HG02852 (cell line): ENCODE results near the gene HSPB6.

Experiments
- ATAC-seq: cut with Tn5 transposase; IDR thresholded peaks from one replicate; pipeline ENCODE4 v1.9.1; 2021; ENCODE audit warnings: mild to moderate bottlenecking, moderate library complexity; ENCODE audit not compliant: unreplicated experiment

The HSPB6 gene

DNA sequence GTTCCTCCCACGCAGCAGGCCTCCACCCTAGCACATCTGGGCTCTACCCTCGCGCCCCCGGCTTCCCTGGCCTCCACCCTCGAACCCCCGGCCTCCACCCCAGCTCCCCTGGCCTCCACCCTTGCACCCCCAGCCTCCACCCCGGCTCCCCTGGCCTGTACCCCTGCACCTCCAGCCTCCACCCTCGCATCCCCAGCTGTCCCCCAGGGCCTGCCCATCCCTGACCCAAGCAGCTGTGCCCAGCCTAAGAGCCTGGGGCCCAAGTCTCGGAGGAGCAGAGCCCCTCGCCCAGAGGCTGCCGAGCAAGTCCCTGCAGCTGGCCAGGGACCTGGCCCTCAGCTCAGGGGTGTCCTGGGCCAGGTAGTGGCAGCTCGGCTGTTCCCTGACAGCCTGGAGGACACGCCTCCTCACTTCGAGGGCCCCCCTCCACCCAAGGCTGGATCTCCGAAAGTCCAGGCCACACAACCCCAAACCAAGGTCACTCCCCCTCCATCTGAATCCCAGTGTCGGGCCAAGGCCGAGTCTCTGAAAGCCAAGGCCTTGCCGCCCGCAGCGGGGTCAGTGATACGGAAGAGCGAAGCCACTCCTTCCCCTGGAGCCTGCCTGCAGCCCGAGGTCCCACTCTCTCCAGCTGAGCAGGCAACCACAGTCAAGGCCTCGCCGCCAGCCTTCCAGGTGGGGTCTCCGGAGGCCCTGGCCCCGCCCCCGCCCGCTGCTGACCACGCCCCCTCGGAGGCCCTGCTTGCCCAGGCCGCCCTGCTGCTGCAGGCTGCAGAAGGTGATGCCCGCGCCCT lies 10.7 kb upstream of the HSPB6 start:
- no peak for ATAC-seq

DNA sequence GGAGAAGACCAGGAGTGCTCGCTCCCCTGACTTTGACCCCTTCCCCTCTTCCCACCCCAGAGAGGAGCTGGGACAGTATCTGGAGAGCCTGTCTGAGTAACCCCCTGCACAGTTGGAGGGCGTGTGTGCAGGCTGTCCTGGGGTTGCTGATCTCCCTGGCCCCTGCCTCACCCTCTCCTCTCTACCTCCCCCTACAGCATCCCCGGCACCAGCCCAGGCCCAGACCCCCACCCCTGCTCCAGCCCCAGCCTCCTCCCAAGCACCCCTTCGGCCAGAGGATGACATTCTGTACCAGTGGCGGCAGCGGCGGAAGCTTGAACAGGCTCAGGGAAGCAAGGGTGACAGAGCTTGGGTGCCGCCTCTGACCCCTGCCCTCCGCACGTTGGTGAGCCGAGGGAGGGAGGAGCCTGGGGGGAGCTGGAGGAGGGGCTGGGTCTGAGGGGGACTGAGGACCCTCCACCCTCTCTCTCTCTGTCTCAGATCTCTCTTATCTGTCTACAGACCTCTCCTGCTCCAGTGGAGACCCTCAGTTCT lies 9.8 kb upstream of the HSPB6 start:
- ATAC-seq, result no peak

DNA sequence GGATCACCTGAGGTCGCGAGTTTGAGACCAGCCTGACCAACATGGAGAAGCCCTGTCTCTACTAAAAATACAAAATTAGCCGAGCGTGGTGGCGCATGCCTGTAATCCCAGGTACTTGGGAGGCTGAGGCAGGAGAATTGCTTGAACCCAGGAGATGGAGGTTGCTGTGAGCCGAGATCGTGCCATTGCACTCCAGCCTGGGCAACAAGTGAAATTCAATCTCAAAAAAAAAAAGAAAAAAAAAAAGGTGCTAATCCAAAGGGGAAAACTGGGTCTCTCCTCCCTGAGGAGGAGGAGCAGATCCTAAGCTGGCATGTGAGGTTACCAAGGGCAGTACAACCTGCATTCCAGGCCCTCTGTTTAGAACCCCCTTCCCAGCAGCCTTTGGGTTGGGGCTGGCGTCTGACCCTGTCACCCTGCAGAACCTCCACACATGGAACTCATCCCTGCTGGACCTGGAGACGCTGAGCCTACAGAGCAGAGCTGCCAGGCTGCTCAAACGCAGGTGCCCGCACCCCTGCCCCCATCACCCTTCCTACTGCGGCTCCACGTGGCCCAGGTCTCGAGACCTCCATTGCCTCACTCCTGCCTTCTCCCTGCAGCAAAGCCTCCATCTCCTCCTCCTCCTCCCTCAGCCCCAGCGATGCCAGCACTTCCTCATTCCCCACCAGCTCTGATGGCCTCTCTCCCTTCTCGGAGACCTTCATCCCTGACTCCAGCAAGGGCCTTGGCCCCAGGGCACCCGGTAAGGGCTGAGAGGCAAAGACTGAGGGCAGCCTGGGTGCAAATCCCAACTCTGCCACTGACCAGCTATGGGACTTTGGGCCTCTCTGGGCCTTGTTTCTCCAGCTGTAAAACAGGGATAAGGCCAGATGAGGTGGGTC lies 7.8 kb upstream of the HSPB6 start:
- ATAC-seq, result no peak

DNA sequence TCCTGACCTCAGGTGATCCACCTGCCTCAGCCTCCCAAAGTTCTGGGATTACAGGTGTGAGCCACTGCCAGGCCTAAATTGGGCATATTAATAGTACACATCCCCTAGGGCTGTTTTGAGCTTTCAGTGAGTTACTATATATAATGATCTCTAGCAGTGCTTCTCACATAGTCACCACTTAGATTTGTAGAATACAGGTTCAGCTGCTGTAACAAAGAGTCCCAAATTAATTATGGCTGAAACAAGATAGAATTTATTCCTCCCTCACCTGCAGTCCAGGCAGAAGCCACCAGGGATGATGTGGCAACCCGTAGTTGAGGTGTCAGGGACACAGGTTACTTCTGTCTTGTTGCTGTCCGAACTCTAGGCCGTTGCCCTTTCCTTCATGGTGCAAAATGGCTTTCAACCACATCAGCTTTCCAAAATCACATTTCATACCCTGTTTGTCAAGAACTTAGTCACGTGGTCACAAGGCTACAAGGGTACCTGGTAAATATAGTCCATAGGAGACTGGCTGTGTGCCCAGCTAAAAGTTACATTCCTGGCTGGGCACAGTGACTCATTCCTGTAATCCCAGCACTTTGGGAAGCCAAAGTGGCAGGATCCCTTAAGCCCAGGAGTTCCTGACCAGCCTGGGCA lies 4.0 kb upstream of the HSPB6 start:
- no peak for ATAC-seq

DNA sequence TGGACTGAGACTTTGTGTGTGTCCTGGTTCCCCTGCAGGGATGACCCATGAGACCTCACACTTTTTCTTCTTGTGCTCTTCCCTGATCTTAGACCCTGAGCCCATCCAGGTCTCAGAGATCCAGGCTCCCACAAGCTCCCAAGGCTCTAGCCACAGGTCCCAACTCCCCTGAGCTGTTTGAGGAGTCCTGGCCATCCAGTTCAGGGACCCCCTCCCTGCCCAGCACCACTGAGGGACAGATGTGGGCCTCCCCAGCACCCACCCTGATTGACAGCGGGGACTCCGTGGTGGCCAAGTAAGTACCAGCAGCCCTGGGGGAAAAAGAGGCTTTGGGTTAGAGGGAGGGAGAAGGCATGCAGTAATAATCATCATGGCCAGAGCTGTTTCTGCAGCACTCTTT lies 2.9 kb upstream of the HSPB6 start:
- no peak for ATAC-seq

DNA sequence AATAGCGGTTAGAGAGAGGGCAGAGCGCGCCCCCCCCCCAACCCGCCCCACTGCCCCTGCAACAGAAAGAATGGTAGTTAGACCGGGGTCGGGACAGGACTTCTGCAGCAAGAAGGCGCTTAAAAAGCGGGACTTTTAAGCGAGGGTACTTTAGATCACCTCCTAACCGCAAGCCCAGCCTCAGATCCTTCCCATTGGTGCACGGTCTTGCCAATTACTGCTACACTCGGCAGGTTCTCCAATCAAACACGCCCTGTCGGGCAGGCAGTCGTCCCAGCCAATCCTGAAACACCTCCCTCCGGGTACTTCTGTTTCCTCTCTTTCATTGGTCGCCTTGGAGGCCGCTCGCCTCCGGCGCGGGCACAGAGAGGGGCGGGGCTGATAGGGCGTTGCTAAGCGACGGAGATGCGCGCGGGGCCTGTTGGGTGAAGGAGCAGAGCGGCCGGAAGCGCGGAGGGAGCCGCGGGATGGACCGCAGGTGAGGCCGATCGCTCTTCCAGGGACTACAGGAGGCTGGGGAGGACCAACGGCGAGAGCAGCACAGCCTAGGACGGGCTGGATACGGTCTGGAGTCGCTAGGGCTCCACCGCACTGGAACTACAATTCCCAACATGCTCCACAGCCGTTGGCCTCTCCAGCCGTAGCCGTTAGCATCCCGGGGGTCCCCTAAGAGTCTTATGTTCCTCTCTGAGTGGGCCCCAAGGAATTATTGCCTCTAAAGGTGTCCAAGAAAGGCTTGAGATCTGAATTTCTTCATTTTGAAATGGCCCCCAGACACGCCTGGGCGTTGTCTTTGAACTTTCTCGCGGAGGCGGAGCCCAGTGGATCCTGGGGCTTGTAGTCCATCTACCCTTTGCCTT lies 1.1 kb upstream of the HSPB6 start, which contains the start of gene PROSER3:
Gene PROSER3 (plus strand): TSS at position 428 of the 860 bp plus-strand sequence. CDS start 40 bp downstream, at position 468.
- ATAC-seq, result peak; percentile 91

DNA sequence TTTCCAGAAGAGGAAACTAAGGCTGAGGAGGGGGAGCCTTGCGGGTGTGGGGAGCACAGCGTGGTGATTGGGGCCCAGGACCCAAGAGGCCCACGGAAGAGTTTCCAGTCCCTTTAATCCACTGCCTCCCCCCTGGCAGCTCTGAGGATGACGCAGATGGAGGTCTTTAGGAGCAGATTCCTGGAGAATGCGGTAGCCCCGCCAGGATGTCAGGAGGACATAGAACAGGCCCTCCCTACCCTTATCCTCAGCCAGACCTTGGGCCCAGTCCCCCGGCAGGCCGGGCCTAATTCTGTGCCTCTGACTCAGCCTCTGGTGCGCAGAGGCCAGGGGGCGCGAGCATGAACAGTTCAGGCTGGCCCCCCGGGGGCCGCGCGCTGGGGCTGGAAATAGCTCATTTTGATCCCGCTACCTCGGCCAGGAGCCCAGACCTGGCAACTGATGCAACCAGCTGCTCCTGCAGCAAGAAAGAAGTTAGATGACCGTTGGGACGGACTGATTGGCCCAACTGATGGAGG lies 461 bp upstream of the HSPB6 start:
- ATAC-seq, result no peak

DNA sequence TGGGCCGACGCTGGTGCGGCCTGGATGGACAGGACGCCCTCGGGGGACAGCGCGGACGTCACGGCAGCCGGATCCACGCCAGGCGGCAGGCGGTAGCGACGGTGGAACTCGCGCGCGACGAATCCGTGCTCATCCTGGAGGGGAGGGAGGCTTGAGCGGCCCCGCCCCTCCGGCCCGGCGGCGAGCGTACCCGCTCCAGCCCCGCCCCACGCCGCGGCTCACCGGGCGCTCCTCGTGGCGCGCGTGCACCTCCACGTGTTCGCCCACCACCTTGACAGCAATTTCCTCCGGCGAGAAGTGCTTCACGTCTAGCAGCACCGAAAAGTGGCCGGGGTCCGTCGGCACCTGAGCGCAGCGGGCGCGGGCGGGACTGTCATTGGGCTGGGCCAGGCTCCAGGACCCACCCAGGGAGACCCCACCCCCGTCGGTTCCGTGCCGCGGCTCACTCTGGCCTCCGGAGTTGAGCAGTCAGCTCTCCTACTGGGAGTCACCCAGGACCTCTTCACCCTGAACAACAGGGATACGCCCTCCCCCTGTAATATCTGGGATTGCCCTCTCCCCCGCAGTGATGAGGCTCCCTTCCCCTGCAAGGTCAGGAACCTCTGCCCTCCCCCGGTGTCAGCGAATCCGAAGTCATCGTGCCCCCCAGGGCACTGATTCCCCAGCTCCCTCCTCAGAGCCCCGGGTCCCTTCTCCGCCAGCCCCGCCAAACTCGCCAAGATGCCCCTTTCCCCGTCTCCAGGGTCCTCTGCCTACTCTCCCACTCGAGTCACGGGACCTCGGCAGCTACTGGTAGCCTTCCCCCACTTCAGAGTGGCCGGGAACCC lies 1.1 kb downstream of the HSPB6 start:
- ATAC-seq, result no peak

DNA sequence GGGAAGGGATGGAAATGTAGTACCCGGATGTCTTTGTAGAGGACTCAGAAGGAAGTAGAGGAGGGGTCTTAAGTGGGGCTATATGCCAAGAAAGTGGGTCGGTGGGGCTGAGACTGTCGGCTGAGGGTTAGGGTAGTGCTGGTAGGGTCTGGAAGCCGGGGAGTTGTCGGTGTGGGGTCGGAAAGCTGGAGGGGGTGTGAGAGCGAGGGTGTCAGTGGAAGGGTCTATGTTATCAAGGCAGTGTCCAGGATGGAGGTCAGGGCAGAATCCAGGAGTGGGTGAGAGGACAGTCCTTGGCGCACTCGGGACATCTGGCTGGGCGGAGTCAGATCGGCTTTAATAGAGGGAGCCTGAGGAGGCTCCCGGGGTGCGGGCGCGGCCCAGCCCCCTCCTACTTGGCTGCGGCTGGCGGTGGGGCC lies 1.7 kb downstream of the HSPB6 start:
- ATAC-seq, result no peak

DNA sequence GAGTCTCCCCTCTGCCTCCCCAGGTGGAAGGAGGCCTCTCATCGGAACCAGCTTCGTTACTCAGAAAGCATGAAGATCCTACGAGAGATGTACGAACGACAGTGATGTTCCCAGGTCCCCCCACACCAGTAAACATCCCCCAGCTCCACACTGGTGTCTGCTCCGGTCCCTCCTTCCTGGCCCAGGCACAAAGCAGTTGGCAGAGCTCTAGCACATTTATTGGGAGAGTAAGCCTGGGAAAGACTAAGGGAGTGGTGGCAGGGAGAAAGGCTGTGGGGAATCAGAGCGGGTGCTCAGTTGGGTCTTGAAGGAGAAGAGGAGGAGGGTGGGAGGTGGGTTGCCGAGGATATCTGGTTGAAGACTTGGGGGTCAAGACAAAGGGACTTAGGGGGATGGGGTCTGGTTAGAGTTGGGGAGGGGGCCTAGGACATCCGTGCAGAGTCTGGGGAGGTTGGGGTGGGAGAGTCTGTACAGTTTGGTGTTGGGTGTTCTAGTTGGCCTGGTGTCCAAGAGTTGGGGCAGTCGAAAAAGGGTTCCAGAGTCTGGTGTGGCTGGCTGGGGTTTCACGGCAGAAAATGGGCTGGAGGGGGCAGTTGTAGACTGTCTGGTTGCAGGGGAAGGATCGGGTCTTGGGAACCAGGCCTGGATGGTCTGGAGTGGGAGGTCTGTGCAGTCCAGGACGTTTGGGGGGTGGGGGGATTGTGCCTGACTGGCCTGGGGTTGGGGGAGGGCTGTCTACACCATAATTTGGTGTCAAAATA lies 2.3 kb downstream of the HSPB6 start:
- ATAC-seq, result no peak

DNA sequence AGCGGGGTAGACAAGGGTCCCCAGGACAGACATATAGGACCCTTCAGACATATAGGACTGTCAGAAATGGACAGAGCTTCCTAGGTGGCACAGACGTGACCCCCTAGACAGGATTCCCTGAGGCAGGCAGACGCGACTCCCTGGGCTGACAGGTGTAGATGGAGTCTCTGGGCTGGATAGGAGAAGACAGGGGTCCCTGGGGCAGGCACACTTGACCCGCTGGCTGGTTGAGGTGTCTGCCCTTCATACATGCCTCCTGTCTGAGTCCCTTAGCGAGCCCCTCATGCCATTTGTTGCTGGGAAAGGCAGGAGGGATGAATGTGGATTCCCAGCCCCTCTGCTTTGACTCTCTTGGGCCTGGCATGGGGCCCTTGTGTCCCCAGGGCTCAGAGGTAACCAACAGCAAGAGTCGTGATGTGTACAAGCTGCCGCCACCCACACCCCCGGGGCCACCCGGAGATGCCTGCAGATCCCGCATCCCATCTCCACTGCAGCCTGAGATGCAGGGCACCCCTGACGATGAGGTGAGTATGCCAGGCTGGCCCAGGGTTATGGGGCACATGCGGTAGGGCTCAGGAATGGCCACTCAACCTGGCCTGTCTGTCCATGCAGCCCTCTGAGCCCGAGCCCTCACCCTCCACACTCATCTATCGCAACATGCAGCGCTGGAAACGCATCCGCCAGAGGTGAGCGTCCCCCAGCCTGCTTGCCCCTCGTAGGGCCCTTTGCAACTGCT lies 3.0 kb downstream of the HSPB6 start:
- no peak for ATAC-seq

DNA sequence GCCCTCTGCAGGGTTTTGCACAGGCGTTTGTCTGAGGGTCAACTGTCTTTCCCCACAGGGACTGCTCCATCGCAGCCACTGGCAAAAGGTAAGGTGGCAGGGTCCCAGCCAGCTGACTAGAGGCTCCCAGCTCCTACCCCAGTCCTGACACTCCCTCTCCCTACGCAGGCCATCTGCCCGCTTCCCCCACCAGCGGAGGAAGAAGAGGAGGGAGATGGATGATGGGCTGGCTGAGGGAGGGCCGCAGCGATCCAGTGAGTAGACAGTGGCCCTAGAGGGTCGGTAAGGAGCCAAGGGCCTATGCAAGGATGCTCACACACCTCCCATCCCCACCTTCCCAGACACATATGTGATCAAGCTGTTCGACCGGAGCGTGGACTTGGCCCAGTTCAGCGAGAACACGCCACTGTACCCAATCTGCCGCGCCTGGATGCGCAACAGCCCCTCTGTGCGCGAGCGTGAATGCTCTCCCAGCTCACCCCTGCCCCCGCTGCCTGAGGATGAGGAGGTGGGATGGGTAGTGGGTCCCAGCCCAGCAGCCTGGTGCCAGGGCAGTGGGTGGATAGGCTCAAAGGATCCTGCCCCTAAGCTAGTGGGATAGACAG lies 4.0 kb downstream of the HSPB6 start:
- no peak for ATAC-seq

DNA sequence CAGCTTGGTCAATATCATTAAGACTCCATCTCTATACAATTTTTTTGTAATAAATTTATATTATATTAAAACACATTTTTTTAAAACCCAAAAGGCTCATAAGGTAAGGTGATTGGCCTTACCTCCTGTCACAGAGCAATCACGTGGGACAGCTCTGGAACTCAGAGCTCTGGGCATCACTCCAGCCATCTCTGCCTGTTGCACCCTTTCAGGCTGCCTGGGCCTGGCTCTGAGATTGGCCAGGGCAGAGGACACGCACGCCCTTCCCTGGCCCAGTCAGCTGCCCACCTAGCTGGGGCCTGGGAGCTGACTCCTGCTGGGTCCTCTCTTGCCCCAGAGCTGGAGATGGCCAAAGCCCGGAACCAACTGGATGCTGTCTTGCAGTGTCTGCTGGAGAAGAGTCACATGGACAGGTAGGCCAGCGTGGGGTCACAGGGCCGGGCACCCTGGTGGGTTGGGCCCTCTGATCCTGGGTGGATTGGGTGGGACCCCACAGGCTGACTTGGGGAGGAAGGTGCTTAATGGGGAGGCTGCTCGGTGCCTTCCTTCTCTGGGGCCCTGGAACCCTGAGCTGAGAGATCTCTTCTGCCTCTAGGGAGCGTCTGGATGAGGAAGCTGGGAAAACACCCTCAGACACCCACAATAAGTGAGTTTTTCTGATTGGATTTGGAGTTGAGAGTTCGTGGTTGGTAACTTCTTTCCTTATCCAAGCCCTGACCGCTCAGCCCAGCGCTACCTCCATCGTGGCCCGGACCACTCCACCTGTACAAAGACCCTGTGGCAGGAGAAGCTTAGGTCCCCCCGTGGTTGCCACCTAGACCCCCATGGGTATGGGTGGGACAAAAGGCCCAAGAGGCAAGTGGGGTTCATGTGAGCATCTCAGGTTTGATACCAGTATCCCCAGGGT lies 4.7 kb downstream of the HSPB6 start:
- no peak for ATAC-seq

DNA sequence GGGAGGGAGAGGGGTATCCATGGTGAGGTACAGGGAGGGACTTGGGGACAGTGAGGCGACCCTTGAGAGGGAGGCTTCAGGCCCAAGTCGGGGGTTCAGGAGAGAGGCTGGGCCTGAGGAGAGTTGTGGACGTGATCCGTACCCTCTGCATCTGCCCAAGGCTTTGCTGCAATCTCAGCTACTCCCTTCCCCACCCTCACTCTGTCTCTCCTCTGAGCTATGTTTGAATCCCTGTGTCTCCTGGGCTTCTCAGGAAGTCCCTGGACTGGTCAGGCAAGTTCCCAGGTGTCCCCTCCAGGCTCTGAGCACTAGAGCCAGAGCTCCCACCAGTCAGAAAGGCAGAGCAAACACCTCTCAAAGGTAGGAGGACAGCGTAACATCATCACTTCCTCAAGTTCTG lies 6.7 kb downstream of the HSPB6 start:
- no peak for ATAC-seq

DNA sequence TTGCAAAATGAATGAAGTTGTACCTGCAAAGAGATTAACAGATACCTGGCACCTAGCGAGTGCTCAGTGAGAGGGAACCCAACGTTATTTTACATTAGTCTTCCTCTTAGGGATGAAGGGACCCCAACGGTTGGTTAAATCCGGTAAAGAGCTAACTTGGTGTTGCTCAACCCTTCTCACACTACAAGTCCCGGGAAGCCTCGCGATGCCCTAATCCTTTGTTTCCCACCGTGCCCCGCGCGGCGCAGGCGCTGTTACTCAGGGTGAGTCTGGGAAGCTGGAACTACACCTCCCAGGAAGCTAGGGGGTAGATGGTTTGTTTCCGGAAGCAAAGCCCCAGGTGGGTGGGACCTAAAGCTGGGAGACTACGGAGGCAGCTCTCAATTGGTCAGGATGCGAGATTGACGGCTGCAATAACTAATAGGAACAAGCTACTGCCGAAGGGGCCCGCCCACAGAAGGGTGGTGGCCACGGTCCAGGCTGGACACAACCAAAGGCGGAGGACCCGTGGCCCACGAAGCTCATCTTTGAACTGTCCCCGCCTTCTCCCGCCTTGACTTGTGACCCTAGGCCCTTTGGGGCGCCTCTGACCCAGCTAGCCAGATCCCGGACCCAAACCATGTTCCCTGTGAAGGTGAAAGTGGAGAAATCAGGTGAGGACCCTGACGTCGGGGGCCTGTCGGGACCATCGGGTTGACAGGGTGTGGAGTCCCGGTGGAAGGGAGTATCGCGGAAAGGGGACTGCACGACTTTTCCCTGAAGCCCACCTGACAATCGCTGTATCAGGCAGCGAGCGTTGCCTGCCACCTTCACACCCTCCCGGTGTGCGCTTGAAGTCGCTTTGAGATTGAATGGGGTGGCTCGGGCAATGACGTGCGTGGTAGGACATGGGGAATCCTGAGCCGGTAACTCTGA lies 8.5 kb downstream of the HSPB6 start, which contains the start of gene LIN37:
Gene LIN37 (plus strand): TSS at position 471 of the 915 bp plus-strand sequence. CDS start 149 bp downstream, at position 620.
- peak; percentile 72 for ATAC-seq
